Measurements from ENCODE around the gene MYZAP. TPM values are rescaled to one million over a fixed set of nuclear protein-coding genes. Genes with fewer than 3 reads are reported as not detected.
A peak's percentile ranks its signal among the peaks of the same experiment; 100 is the strongest.

MYZAP gene
- total RNA-seq: 3.3 TPM
- polyA plus RNA-seq (ENCODE audit: insufficient read depth, low read depth, low replicate concordance): 6.1 TPM
- long read RNA-seq, donor 1, partial matches to known transcripts: 0 of 1 reads
- long read RNA-seq, donor 1, other reads (novel, unspliced or antisense): 0 of 1 reads
- long read RNA-seq, donor 2, partial matches to known transcripts: 0 of 1 reads
- long read RNA-seq, donor 2, other reads (novel, unspliced or antisense): 0 of 1 reads
- long read RNA-seq, donor 3, partial matches to known transcripts: 0 of 2 reads
- long read RNA-seq, donor 3, other reads (novel, unspliced or antisense): 0 of 2 reads
- long read RNA-seq, donor 4: 0 reads
- long read RNA-seq, donor 5: 0 reads
- long read RNA-seq, donor 6, partial matches to known transcripts: 0 of 1 reads
- long read RNA-seq, donor 6, other reads (novel, unspliced or antisense): 0 of 1 reads
- long read RNA-seq, donor 7, transcript MYZAP-201 (13 exons, 2,361 nt): major isoform, 7 of 7 reads
- long read RNA-seq, donor 7, partial matches to known transcripts: 0 of 7 reads
- long read RNA-seq, donor 7, other reads (novel, unspliced or antisense): 0 of 7 reads
- long read RNA-seq, donor 8: 0 reads
- long read RNA-seq, donor 9: 0 reads
- long read RNA-seq, donor 10, partial matches to known transcripts: 0 of 1 reads
- long read RNA-seq, donor 10, other reads (novel, unspliced or antisense): 0 of 1 reads

GRCh38 chr15:57591822-57592367 lies at the start of gene MYZAP:
TSS of gene MYZAP (plus strand) at chr15:57591904. CDS start at chr15:57592035, 131 bp downstream.
- Histone ChIP-seq H3K36me3 (ENCODE audit: control insufficient read depth in 2 of 3, insufficient read depth in 3 of 3, low read length in 3 of 3) (no peaks in the 10 kb centered on the region), H3K4me1 (ENCODE audit: control insufficient read depth in 2 of 3, insufficient read depth in 2 of 3, low read depth in 1 of 3, low read length in 3 of 3) (peaks cover 0 to 3% (median 0%) of the 10 kb centered on the region in 3 donors), H3K9ac (ENCODE audit: low read length in 3 of 3) (peak within 1 kb of the TSS in 1 of 3 donors; percentile 6), H3K27ac (ENCODE audit: low read depth in 2 of 2, low read length in 2 of 2) (no peak within 1 kb of the TSS), H3K4me3 (ENCODE audit: low read length in 3 of 3) (peak within 1 kb of the TSS; percentile 35 to 64 (median 50)), H3K27me3 (ENCODE audit: control insufficient read depth, insufficient read depth, low read length) (no peaks in the 10 kb centered on the region), H3K9me3 (ENCODE audit: control insufficient read depth in 2 of 3, insufficient read depth in 1 of 3, low read length in 3 of 3) (no peaks in the 10 kb centered on the region)
- intact Hi-C loops (cut with DNase I): no loop called here
- FAIRE-seq (no peak), DNase-seq (peak; percentile 35 to 83 (median 59))
- TF ChIP-seq CTCF (IDR thresholded peaks at IDR 0.05; ENCODE audit: borderline replicate concordance, extremely low read depth, insufficient read depth): no peak

- Histone ChIP-seq H3K9me3 (ENCODE audit: control insufficient read depth in 2 of 3, insufficient read depth in 1 of 3, low read length in 3 of 3) (no peaks in the 10 kb centered on the region), H3K4me3 (ENCODE audit: low read length in 3 of 3) (no peak overlapping the region), H3K36me3 (ENCODE audit: control insufficient read depth in 2 of 3, insufficient read depth in 3 of 3, low read length in 3 of 3) (peaks cover 2 to 54% (median 41%) of the 10 kb centered on the region in 3 donors), H3K4me1 (ENCODE audit: control insufficient read depth in 2 of 3, insufficient read depth in 2 of 3, low read depth in 1 of 3, low read length in 3 of 3) (peaks cover 9 to 22% (median 10%) of the 10 kb centered on the region in 3 donors), H3K27ac (ENCODE audit: low read depth in 2 of 2, low read length in 2 of 2) (peak overlapping the region; percentile 87 to 91), H3K27me3 (ENCODE audit: control insufficient read depth, insufficient read depth, low read length) (no peaks in the 10 kb centered on the region), H3K9ac (ENCODE audit: low read length in 3 of 3) (no peak overlapping the region)
- intact Hi-C loops (cut with DNase I): no loop called here
- DNase-seq (no peak), FAIRE-seq (no peak)
- no peak for TF ChIP-seq CTCF (IDR thresholded peaks at IDR 0.05; ENCODE audit: borderline replicate concordance, extremely low read depth, insufficient read depth)
Measured at GRCh38 chr15:57542505-57542817, 49.2 kb upstream of the MYZAP start.

- intact Hi-C loops (cut with DNase I): no loop called here
- FAIRE-seq: no peak
- TF ChIP-seq CTCF (IDR thresholded peaks at IDR 0.05; ENCODE audit: borderline replicate concordance, extremely low read depth, insufficient read depth): no peak
Measured at GRCh38 chr15:57544848-57545480, 46.7 kb upstream of the MYZAP start.

More at GRCh38 chr15:57544848-57545480, 46.7 kb upstream of the MYZAP start:
- H3K27ac ChIP-seq (ENCODE audit: low read depth in 2 of 2, low read length in 2 of 2): no peak overlapping the region
- peaks cover 2 to 71% (median 44%) of the 10 kb centered on the region in 3 donors for H3K36me3 ChIP-seq (ENCODE audit: control insufficient read depth in 2 of 3, insufficient read depth in 3 of 3, low read length in 3 of 3)
- peak in 3 of 5 donors; percentile 51 to 53 (median 52) for DNase-seq
- no peaks in the 10 kb centered on the region for H3K27me3 ChIP-seq (ENCODE audit: control insufficient read depth, insufficient read depth, low read length)
- H3K9ac ChIP-seq (ENCODE audit: low read length in 3 of 3): peak overlapping the region in 1 of 3 donors; percentile 4
- no peaks in the 10 kb centered on the region for H3K9me3 ChIP-seq (ENCODE audit: control insufficient read depth in 2 of 3, insufficient read depth in 1 of 3, low read length in 3 of 3)
- H3K4me1 ChIP-seq (ENCODE audit: control insufficient read depth in 2 of 3, insufficient read depth in 2 of 3, low read depth in 1 of 3, low read length in 3 of 3): peaks cover 0 to 26% (median 15%) of the 10 kb centered on the region in 3 donors
- H3K4me3 ChIP-seq (ENCODE audit: low read length in 3 of 3): no peak overlapping the region
